H1 (cell line): ENCODE results near the gene SLC13A3. TPM values are rescaled to one million over a fixed set of nuclear protein-coding genes. Genes with fewer than 3 reads are reported as not detected.

Experiments
- ATF2 ChIP-seq: IDR thresholded peaks from 2 replicates; pipeline ENCODE4 v1.6.1; 2012; ENCODE audit warnings: low read length, inconsistent platforms
- polyA plus RNA-seq, 7 experiments: library from polyadenylated mRNA; depleted of rRNA in 3 of 7; stranded (reverse) in 5 of 7; unstranded in 2 of 7; fragments of >200 nt in 5 of 7; fragments of 200-250 nt in 2 of 7; gene quantifications; 1 replicate in 5 of 7; 2 replicates in 1 of 7; 4 replicates in 1 of 7; pipeline versions ENCODE4 v1.2.1 to v1.2.3, GENCODE V29; 2011 to 2013; ENCODE audit warnings: missing spikeins in 2 of 7, mixed read lengths in 2 of 7
- total RNA-seq: library from RNA; stranded (reverse); fragmentation: NEBNext Ultra II Directional; extraction: Animal tissue kit (Norgen Biotek cat#: 25700); gene quantifications from 2 replicates; pipeline ENCODE4 v1.2.1, GENCODE V29; 2021

The SLC13A3 gene
- total and polyA plus RNA-seq, 2 of the 8 experiments (the other 6 are each of a cell fraction or from before 2014, with no cell fraction given): 9.4 to 12.6 TPM

- no peak for TF ChIP-seq ATF2
These were observed at the start of gene SLC13A3 (continued) for GRCh38 chr20:46651091-46651962.
